Activated CD4-positive, alpha-beta T cell treated with anti-CD3 and anti-CD28 coated beads, Interleukin-2, amount 50 U/mL, for 4 hours (primary cell): ENCODE measurements around the gene IRF7.

Experiments used
- DNase-seq, 2 experiments: peaks; one replicate each; pipeline ENCODE4 v3.0.0-alpha.2; 2020

IRF7 gene

DNA sequence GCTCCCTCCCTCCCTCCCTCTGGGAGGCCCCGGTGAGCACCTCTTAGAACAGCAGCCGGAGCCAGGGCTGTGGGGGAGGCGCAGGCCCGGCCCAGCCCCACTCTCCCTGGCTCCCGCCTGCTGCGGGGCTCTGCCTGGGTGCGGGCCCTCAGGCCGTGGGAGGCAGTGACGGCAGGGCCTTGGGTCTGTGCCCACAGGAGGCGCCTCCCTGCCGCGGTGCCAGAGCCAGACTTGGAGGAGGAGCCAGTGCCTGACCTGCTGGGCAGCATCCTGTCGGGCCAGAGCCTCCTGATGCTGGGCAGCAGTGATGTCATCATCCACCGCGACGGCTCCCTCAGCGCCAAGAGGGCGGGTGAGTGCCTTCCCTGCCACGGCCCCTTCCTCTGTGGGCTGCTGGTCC lies 9.5 kb downstream of the IRF7 start:
- DNase-seq = no peak

DNA sequence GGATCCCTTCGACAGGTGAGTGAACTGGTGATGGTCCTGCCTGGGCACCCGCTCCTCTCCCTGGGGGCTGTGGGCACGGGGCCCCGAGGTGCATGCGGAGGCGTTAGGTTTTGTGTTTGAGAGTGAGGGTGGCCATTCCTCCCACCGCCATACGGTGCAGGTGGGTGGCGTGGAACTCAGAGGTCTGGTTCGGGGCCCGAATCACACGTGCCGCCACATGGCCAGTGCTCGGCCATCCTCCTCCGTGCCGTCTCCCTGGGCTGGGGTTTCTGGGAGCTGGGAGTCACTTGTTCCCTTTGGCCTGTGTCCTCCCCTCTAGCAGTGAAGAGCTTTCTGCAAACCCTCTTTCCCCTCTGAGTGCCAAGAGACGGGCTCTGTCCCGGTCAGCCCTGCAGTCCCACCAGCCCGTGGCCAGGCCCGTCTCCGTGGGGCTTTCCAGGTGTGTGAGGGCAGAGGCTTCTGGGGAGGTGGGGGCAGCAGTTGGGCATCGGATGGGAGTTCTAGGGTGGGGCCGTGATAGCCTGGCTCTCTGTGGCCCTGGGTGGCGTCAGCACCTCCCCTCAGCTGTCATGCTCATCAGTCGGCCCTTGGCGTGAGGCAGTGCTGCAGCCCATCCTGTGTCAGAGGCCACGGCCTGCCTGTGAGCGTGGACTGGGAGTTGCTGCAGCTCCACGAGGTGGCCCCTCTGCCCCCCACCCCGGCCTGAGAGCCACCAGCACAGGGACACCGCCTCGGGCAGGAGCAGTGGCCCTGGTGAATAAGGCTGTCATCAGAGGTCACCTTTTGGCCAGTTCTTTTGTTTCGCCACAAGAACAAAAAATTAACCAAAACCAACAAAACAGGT lies 10.2 kb downstream of the IRF7 start:
- DNase-seq = no peak

DNA sequence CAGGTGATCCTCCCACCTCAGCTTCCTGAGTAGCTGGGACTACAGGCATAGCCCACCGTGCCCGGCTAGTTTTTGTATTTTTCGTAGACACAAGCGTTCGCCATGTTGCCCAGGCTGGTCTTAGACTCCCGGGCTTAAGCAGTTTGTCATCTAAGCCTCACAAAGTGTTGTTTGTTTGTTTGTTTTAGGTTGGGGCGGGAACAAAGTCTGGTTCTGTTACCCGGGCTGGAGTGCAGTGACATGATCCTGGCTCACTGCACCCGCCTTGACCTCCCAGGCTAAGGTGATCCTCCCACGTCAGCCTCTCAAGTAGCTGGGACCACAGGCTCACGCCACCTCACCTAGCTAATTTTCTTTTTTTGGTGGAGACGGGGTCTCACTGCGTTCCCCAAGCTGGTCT lies 12.6 kb downstream of the IRF7 start:
- DNase-seq = no peak

- no peak for DNase-seq
Measured at GRCh38 chr11:601573-602245, 14.0 kb downstream of the IRF7 start.

- no peak for DNase-seq
Measured at GRCh38 chr11:598005-598680, 17.6 kb downstream of the IRF7 start.

GRCh38 chr11:597166-597725 lies 18.5 kb downstream of the IRF7 start:
- no peak for DNase-seq

DNA sequence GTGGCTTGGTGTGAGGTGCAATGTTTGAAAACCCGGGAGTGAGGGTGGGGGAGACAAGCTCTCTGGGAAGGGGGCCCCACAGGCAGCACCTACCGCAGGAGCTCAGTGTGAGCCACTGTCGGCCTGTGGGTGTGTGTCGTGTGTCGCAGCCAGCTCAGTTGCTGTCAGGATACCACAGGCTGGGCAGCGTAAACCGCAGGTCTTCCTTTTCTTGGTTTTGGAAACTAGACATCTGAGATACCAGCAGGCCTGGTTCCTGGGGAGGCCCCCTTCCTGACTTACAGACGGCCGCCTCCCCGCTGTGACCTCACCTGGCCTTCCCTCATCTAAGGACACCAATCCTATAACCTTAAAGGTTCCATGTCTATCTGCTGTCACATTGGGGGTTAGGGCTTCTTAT lies 19.4 kb downstream of the IRF7 start:
- no peak for DNase-seq

DNA sequence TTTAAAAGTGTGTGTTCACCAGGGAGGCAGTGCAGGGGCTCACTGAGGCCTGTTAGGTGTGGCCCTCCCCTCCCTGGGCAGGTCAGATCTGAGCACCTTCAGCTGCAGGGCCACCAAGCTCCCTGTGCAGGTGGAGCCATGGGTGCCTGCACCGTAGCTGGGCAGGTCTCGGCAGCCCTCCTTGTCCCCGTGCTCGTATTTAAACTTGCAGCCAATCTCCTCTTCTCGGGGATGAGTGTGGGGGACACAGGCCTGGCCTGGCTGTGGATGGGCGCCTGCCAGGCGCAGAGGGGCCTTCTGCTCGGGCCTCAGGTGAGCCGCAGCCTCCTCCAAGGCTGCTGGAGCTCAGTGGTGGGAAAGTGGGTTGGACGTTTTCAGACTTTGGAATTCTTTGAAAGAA lies 20.4 kb downstream of the IRF7 start:
- DNase-seq = no peak

- no peak for DNase-seq
Measured at GRCh38 chr11:593347-593746, 22.4 kb downstream of the IRF7 start.

- no peak for DNase-seq
Measured at GRCh38 chr11:592918-593317, 22.8 kb downstream of the IRF7 start.

- no peak for DNase-seq
Measured at GRCh38 chr11:592501-592900, 23.2 kb downstream of the IRF7 start.

DNA sequence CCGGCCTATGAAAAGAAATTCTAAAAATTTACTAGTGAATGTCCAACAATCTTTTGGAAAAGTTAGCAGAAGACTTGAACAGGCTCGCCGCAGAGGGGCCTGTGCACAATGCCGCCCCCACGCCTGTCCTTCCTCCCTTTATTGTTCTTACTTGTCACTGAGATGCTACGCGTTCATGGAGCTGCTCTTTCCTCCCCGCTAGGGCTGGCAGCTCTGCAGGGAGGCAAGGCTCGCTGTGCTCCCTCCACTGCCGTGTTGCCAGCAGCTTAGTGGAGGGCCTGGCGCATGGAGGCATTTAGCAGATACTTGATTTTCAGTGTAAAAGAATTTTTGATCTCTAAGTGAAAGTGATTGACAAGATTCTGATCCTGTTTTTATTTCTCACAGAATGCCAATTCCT lies 24.8 kb downstream of the IRF7 start:
- no peak for DNase-seq

DNA sequence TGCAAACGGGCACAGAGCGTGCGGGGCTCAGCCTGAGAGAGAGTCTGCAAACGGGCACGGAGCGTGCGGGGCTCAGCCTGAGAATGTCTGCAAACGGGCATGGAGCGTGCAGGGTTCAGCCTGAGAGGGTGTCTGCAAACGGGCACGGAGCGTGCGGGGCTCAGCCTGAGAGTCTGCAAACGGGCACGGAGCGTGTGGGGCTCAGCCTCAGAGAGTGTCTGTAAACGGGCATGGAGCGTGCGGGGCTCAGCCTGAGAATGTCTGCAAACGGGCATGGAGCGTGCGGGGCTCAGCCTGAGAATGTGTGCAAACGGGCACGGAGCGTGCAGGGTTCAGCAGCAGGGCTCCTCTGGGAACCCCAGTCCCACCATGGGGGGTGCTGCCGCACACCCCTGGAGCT lies 26.0 kb downstream of the IRF7 start:
- no peak for DNase-seq

GRCh38 chr11:587978-588380 lies 27.8 kb downstream of the IRF7 start:
- peak; percentile 68 to 75 for DNase-seq

GRCh38 chr11:587546-587945 lies 28.2 kb downstream of the IRF7 start:
- DNase-seq = no peak

DNA sequence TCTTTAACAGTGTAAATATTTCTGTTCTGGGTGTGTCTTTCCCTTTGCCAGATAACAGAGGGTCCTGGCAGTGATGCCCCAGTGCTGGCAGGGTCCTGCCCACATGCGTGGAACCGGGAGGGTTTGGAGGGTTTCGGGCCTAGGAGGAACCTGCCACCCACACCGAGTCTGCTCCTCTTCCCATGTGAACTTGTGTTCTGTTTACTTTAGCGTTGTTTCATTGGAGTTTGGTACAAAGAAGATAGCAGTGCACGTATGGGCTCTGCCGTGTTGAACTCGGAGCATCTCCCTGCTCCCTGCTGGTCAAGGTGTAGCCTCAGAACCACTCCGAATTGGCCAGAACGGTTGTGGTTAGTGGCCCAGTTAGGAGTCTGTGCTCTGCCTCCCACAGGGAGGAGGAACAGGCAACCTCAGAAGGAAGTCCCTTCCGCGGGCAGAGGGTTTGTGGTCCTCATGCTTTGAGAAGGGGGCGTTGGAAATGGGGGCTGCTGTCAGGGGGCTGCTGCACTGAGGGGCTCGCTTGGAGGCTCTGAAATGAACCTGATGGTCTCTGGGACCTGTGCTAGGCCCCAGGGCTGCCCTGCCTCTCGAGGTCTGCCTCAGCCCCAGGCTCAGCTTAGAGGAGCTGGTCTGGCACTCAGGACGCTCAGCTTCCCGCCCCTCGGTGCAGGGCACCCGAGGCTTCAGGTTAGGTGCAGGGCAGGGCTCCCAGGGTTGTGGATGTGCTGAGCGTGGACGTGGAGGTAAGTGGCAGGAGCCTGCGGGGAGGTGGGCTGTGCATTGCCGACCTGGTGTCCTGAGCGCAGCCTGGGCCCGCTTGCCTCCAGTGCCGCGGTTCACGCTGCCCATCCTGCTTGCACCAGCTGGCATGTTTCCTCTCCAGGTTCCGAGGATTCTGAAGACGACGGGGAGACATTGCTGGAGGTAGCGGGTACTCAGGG lies 29.1 kb downstream of the IRF7 start:
- no peak for DNase-seq

DNA sequence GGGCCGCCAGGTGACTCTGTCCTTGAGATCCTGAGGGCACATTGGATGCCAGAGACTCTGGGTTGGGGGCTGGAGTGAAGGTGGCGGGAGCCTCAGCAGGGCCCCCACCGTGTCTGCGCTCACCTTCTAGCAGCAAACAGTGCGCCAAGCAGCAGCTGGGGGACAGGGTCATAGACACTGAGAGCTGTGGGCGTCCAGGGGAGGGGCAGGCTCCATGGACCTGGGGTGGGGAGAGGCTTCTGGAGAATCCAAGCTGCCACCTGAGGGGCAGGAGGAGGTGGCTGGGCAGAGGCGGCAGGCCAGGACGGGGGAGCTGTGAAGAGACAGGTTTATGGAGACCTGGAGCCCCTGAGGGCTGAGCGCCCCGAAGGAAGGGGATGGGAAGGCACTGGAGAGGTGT lies 31.5 kb downstream of the IRF7 start:
- DNase-seq = no peak

GRCh38 chr11:581752-582151 lies 34.0 kb downstream of the IRF7 start:
- DNase-seq = no peak

- DNase-seq = no peak
Measured at GRCh38 chr11:581342-581741, 34.4 kb downstream of the IRF7 start.

DNA sequence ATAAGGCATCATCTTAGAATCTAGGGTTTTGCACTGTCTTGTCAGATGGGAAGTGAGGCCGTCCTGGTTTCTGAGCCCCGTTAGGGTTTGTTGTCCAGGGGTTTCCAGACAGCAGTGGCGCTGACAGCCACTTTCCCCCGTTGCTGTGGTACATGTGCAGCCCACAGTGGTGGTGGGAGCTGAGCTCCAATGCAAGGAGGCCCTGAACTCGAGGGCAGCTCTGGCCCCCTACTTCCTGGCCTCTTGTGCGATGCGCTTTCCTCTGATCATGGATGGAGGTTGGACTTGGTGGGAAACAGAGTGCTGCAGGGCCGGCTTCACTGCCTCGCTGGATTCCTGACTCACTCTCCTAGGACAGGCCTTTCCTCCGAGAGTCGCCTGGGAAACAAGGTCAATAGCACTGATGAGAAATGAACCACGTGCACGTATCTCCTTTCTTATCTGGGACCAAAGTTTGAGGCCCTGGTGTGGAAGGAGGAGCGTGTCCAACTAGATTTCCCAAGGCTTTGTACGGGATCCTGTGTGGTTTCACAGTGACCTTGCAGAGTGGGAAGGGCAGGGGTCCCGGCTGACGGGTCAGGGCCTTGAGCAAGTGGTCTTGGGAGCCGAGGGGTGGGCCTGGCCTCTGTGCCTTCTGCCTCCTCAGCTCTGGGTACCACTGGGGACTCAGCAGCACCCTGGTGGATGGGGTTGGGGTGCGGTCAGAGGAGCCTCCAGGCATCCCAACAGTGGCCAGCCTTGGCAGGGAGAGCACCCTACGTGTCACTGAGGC lies 35.7 kb downstream of the IRF7 start:
- DNase-seq = no peak

GRCh38 chr11:578276-579035 lies 37.3 kb downstream of the IRF7 start:
- no peak for DNase-seq
